ENCODE measurements around the gene XAB2.
"Not testable (repeated sequence)": the region's sequence is repeated elsewhere in the genome, so short reads cannot be mapped to it uniquely, and the experiment has no call there.

The XAB2 gene

DNA sequence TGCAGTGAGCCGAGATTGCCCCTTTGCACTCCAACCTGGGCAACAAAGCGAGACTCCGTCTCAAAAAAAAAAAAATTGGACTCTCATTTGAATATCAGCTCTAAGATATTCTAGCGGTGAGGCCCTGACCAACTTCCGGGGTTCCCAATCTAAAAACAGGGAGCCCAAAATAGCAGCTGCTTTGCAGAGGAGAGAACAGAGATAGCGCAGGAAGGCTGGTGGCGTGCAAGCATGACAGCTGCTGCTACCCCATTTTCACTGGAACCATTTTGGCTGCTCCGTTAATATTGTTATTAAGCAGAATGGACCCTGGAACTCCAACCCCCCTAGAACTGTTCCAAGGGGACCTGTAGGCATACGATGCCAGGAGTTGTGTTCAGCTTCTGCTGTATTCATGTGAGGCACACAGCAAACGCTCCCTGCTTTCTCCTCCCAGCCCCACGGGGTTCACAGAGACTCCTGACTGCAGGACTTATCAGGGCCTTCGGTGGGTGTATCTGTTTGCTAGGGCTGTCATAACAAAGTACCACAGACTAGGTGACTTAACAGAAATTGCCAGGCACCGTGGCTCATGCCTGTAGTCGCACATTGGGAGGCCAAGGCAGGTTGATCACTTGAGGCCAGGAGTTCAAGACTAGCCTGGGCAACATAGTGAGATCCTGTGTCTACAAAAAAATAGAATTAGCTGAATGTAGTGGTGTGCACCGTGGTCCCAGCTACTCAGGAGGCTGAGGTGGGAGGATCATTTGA, 19.1 kb upstream of the XAB2 start:
- DNase-seq = no peak

DNA sequence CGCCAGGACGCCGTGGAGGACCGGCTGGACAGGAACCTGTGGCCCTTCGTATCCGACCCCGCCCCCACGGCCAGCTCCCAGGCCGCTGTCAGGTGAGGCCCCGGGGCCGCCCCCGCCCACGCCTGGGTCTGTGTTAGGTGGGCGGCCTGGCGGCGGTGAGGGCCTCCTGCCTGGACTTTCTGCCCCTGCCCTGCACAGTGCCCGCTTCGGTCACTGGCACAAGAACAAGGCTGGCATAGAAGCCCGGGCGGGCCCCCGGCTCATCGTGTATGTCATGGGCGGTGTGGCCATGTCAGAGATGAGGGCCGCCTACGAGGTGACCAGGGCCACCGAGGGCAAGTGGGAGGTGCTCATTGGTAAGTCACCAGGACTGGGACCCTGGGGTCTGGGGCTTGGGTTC, 17.8 kb upstream of the XAB2 start:
- DNase-seq = no peak

DNA sequence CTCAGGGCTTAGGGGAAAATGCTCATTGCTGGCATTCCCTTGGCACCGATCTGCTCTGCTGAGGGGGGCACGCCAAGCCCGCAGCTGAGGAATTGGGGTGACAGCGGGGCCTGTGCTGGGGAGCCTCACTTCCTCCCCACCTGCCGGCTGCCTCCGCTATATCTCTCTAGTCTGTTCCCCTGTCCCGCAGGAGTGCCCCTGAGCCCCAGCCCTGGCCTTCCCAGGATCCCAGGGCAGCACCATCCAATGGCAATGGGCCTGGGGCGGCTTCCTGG, 17.0 kb upstream of the XAB2 start:
- no peak for DNase-seq

DNA sequence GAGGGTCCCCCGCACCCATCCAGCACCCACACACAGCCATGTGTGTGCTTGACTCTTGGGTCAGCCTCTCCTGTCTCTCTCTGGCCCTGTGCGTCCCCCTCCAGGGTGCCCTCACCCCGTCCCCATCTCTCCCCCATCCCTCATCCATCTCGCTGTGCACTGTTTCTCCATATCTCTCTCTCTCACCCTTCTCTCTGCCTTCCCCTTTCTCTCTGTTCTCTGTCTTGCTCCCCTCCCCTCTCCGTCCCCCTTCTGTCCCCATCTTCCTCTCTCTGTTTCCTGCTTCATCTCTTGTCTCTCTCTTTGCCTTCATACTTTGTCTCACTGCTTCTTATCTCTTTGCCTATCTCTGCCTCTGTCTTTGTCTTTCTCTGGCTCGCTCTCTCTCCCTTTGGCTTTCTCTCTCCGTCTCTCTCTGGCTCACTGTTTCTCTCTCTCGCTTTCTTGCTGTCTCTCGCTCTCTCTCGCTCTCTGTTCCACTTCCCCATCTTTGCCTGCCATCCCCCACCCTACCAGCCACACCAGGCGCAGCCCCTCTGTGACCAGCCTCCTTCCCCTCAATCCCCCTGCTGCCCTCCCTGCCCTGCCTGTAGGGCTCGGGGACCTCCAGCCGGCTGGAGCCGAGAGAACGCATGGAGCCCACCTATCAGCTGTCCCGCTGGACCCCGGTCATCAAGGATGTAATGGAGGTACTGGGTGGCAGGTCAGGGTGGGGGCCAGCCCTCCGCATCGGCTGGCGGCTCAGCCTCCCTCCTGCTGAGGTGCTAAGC, 16.5 kb upstream of the XAB2 start:
- DNase-seq = no peak

DNA sequence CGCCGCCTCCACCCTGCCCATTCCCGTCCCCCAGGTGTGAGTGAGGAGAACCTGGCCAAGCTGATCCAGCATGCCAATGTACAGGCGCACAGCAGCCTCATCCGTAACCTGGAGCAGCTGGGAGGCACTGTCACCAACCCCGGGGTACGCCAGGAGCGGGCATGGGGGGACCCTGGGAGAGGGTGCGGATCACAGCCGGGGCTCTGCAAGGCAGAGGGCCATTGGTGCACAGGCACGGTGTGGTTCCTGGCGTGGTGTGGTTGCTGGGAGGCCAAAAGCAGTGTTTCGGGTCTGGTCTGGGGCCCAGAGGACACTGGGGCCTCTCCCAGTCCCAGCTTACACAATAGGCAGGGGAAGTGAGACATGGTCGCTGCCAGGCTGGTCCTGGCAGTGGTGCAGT, 15.8 kb upstream of the XAB2 start:
- DNase-seq = no peak

DNA sequence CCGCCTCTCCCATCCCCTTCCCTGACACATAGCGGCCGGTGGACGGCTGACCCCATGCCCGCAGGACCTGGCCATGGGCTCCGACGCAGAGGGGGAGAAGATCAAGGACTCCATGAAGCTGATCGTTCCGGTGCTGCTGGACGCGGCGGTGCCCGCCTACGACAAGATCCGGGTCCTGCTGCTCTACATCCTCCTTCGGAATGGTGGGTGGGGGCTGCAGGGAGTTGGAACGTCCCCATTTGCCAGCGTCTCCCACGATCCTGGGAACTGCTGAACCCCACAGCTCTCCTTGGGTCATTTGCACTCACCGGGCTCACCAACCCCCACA, 15.2 kb upstream of the XAB2 start:
- no peak for DNase-seq

DNA sequence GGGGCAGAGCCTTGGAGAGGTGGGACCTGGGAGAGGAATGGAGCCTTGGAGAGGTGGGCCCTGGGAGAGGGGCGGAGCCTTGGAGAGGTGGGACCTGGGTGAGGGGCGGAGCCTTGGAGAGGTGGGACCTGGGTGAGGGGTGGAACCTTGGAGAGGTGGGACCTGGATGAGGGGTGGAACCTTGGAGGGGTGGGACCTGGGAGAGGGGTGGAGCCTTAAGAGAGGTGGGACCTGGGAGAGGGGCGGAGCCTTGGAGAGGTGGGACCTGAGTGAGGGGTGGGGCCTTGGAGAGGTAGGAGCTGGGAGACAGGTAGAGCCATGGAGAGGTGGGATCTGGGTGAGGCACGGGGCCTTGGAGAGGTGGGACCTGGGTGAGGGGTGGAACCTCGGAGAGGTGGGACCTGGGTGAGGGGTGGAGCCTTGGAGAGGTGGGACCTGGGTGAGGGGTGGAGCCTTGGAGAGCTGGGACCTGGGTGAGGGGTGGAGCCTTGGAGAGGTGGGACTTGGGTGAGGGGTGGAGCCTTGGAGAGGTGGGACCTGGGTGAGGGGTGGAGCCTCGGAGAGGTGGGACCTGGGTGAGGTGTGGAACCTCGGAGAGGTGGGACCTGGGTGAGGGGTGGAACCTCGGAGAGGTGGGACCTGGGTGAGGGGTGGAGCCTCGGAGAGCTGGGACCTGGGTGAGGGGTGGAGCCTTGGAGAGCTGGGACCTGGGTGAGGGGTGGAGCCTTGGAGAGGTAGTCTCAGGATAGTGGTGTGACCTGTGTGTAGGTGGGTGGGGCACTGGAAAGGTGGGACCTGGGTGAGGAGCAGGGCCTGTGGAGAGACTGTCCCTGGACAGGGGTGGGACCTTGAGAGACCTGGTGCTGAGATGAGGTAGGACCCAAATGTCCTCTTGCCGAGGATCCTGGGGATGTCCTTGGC, 14.5 kb upstream of the XAB2 start:
- not testable (repeated sequence) for DNase-seq

DNA sequence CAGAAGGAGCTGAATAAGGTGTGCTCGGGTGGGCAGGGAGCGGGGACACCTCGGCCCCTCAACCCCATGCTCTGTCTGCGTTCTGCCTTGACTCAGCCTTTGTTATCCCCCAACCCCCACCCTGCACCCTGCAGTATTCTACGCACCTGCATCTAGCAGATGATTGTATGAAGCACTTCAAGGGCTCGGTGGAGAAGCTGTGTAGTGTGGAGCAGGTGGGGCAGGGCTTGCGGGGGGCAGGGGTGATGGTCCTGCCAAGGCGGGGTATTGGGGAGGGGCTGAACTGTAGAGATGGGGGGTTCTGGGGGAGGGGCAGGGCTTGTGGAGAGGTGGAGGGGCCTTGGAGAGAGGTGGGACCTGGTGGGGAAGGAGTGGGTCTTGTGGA, 13.7 kb upstream of the XAB2 start:
- no peak for DNase-seq

DNA sequence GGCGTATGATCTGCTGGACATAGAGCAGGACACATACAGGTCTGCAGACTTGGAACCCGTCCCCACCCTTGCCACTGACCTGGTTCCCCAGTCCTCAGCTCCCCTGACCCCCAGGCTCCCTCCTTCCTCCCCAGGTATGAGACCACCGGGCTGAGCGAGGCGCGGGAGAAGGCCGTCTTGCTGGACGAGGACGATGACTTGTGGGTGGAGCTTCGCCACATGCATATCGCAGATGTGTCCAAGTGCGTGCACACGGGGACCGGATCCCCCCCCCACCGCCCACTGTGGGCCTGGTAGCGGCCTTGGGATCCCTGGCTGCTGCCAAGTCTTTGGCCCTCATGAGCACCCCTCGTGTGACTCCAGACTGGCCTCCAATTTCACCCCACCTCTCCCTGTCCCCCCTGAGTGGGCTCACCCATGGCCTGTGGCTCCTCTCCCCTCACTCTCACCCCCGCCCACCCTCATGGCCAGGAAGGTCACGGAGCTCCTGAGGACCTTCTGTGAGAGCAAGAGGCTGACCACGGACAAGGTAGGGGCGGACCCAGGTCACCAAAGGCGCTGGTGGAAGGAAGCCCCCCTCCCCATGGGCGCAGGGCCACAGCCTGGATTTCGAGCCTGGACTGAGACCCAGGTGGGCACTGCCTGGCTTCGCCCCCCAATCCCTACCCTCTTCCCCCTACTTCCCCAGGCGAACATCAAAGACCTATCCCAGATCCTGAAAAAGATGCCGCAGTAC, 13.1 kb upstream of the XAB2 start:
- no peak for DNase-seq

DNA sequence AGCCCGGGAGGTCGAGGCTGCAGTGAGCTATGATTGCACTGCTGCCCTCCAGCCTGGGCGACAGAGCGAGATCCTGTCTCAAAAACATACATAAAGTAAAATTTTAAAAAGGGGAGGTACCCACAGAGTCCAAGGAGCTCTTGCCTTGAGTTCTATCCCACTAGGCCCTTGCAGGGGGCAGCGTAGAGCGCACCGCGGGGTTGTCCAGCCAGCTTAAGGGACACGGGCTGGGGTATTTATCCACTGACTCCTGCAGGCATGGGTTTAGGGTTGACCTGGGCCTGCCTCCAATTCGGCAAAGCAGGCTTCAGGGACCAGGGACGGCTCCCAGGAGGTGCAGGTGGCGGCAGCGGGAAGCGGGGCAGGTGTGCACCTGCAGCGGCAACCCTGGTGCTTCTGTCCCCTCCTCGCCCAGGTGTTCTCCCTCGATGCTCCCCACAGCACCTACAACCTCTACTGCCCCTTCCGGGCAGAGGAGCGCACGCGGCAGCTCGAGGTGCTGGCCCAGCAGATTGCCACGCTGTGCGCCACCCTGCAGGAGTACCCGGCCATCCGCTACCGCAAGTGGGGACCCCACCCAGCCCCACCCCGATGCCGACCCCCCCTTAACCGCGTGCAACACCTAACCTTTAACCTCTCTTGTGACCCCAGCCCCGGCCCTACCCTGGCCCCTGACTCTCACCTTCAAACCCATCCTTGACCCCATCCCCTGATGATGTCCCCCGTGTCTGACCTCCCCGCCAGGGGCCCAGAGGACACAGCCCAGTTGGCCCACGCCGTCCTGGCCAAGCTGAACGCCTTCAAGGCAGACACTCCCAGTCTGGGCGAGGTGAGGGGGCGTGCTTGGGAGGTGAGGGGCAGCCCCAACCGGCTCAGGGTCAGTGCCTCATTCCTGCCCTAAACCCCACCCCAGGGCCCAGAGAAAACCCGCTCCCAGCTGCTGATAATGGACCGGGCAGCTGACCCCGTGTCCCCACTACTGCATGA, 12.2 kb upstream of the XAB2 start:
- no peak for DNase-seq

DNA sequence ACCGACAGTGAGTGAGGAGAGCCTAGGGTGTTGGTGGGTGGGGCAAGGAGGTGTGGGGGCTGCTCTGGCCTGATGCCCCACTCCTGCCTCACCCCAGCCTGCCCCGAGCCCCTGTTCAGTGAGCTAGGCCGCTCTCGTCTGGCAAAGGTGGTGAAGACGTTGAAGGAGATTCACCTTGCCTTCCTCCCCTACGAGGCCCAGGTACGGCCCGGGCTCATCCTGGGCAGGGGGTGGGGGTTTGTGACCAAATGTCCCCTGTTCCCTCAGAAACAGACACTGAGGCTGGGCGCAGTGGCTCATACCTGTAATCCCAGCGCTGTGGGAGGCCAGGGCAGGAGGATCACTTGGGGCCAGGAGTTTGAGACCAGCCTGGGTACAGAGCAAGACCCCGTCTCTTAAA, 11.5 kb upstream of the XAB2 start:
- no peak for DNase-seq

DNA sequence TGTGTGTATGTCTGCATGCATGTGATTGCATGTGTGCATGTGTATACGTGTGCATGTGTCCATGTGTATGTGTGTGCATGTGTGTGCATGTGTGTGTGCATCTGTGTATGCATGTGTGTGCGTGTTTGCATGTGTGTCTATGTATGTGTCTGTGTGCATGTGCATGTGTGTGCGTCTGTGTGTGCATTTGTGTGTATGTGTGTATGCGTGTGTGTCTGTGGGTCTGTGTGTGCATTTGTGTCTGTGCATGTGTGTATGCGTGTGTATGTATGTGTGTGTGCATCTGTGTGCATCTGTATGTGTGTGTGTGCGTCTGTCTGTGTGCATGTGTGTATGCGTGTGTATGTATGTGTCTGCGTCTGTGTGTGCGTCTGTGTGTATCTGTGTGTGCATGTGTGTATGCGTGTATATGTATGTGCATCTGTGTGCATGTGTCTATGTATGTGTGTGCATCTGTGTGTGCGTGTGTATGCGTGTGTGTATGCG, 10.6 kb upstream of the XAB2 start:
- DNase-seq = no peak

DNA sequence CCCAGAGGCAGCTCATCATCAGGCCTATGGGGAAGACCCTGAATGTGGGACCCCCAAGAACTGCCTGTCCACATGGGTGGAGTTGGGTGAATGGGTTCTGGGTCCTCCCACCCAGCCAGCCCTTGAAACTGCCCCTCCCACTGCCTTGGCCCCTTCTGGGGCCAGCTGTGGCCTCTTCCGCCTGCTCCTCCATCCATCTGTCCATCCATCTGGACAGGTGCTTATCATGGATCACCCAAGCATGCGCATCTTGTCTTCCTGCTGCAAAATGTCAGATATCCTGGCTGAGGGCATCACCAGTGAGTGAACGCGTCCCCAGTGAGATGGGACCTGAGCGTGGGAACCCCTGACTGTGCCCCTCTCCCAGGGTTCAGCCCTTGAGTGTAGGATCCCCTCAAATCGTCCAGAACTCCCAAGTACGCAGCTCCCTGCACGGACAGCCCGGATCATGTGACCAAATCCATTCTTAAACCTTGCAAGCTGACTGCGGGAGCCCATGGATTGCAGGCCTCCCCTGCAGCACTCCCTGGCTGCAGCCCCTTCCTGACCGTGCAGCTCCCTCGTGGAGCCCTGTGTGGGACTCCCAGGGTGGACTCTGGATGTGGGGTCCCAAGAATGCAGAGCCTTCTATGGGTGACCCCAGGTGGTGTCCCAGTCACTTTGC, 9.6 kb upstream of the XAB2 start:
- DNase-seq = no peak

DNA sequence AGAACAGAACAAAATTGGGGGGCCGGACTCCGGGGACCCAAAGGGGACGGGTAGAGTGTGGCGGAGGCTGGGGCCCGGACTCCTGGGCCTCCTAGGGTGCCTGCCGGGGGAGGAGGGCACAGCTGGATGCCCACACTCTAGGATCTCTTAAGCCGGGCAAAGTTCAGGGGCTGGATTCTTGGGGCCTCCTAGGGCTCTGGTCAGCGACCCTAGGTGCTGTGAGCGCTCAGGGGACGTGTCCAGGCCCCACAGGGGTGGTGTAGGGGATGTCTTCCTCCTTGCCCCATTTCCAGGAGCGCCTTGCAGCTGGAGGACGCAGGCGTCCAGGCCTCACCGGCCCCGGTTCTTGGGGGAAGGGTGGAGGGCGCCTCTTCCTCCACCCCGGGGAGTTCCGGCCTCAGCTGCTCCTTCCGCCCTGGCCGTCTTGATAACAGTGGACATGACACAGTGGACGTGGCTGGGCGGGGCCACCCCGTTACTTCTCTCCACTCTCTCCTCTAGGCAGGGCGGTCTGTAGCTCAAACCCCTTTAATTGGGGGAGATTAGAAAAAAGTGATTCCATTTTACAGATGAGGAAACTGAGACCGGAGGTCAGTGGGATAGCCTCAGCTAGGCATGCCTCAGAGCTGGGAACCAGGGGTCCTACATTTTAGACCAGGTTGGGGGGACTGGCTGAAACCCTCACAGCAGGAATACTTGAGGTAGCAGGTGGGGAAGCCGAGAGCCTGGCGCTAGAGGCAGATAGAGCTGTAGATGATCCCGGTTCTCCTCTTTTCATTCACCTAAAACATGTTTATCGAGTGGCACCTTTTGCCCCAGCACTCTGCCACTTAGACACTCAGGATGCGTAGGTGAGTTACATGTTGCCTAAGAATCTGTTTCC, 8.3 kb upstream of the XAB2 start:
- no peak for DNase-seq

DNA sequence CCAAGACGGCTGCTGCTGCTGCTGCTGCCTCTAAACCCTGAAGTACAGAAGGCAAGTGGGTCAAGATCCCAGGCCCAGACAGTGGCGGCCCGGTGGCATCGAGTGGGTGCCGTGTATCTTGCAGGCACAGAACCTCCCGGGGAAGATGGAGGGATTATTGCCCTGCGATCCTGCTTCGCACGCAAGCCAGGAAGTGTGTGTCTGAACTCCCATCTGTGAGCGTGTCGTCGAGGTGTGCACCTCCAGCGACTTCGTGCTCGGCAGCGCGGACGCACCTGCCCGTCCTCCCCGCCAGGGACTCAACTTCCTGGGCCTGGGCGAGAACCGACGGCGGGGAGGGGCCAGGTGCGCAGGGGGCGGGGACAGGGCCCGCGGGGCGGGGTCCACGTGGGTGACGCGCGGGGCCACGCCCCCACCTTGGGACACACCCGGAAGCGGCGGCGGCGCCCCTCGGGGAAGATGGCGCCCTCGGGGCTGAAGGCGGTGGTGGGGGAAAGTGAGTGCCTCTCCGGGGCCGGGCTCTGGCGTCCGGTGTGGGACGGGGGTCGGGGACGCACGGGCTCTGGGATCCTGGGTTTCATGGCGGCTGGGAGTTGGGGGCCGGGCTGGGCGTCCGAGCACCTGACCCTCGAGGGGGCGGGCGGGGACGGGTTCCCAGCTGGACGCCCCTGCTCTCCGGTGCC, 7.5 kb upstream of the XAB2 start, which contains the start of gene STXBP2:
TSS of gene STXBP2 (plus strand) at position 420 of the 683 bp plus-strand sequence. CDS start at position 460, 40 bp downstream.
- DNase-seq = no peak

DNA sequence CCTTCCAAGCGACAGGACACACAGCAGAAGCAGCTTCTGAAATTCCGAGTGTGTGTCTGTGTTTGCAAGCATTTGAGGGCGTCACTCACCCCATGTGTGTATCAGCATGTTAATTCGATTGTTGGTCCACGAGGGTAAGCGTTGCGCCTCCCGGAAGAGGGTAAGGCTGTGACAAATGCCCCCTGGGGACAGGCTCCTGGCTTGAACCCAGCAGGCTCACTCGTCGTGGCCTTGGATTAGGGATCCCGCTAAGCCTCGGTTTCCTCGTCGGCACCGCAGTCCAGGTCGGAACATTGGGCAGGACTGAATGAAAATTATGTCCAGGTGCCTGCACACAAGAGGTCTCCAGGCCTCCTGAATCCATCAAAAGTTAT, 7.0 kb upstream of the XAB2 start:
- DNase-seq = no peak

DNA sequence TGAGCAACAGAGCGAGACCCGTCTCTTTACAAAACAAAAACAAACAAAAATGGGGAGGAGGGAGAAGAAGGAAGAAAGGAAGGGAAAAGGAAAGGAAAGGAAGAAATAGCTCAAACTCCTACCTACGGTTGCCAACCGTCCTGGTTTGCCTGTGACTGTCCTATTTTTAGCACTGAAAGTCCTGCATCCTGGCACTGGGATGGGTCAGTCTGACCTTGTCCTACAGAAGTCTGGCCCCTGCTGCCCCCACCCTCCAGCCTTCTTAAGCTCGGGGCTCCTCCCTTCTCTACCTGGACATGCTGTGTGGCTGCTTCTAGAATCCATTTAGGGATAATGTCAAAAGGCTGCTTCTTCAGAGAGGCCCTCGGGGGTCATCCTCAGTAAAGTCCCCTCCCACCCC, 6.3 kb upstream of the XAB2 start:
- no peak for DNase-seq

DNA sequence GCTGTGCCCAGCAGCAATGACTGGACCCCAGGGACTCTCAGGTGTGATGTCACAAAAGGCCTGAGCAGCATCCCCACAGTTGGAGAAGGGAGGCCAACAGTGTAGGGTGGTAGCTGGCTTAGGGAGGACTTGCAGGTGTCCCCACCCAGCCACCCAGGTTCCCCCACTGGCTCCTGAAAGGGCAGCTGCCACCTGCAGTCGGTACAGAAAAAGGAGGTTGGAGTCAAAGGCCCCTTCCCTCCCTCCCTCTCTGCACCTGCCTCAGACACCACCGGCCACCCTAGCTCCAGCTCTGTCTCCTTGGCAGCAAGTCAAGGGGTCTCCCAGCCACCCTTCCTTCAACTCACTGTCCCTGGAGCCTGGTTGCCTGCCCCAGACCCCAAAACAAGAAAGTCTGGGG, 4.4 kb upstream of the XAB2 start, which contains the start of gene PCP2:
TSS of gene PCP2 (minus strand) at position 22 of the 400 bp plus-strand sequence. CDS start 262 bp downstream, outside the sequence.
- DNase-seq = no peak
